BJ (cell line): Measurements from ENCODE around the gene TCERG1. TPM values are rescaled to one million over a fixed set of nuclear protein-coding genes. Genes with fewer than 3 reads are reported as not detected.

Experiments used
- CTCF ChIA-PET: fragments of 350-600 bp; formaldehyde crosslinking; extraction: SDS; loops from one replicate; lab custom pipeline; 2021; ENCODE audit warnings: antibody characterized with exemption, inconsistent platforms; lab: Yijun Ruan, JAX
- POLR2A ChIA-PET: fragments of 300-600 bp; sonication (Branson Sonifier 250); formaldehyde crosslinking; extraction: SDS; loops from one replicate; lab custom pipeline; 2021; ENCODE audit warnings: antibody characterized with exemption; lab: Charles Lee
- DNase-seq: peaks from one replicate; pipeline ENCODE4 v3.0.0-alpha.2; 2011; ENCODE audit warnings: low read depth
- H3K27me3 ChIP-seq: 2 replicates; pipeline ENCODE4 v1.6.0; 2011; ENCODE audit warnings: low read length; ENCODE audit not compliant: control insufficient read depth, insufficient read depth
- H3K36me3 ChIP-seq: 2 replicates; pipeline ENCODE4 v1.5.1; 2011; ENCODE audit warnings: low read length; ENCODE audit not compliant: control insufficient read depth, insufficient read depth
- H3K4me3 ChIP-seq: 2 replicates; pipeline ENCODE4 v1.5.1; 2011; ENCODE audit warnings: low read depth, mild to moderate bottlenecking, control low read depth, low read length
- CTCF ChIP-seq: IDR thresholded peaks from 2 replicates; pipeline ENCODE4 v1.5.1; 2011; ENCODE audit warnings: low read depth, mild to moderate bottlenecking, control low read depth, inconsistent platforms, low read length, moderate library complexity; ENCODE audit not compliant: insufficient read depth
- polyA plus RNA-seq: library from polyadenylated mRNA; depleted of rRNA; stranded (reverse); fragments of >200 nt; gene quantifications from 2 replicates; pipeline ENCODE4 v1.2.3, GENCODE V29; 2011

The TCERG1 gene
- polyA plus RNA-seq, 1 experiment = 35.9 TPM

- POLR2A ChIA-PET = no interaction called here
- TF ChIP-seq CTCF = no peak
- no peak for DNase-seq
- Histone ChIP-seq H3K27me3 (no peaks in the 10 kb centered on the region), H3K36me3 (no peaks in the 10 kb centered on the region), H3K4me3 (no peak overlapping the region)
- CTCF ChIA-PET = interaction anchor here (0.6 to 1.6 kb wide), 3 partner anchors 9 to 28 kb away, joined by 3 to 6 read pairs (median 3); no protein-coding TSS in a partner anchor
Observed at GRCh38 chr5:146515473-146516150, 68.5 kb downstream of the TCERG1 start.

GRCh38 chr5:146516151-146516475 is 69.0 kb downstream of the TCERG1 start, which contains the start of gene GPR151:
Gene GPR151 (minus strand): TSS chr5:146516190. CDS start chr5:146516113, 77 bp downstream.
- Histone ChIP-seq H3K27me3 (no peaks in the 10 kb centered on the region), H3K4me3 (no peak within 1 kb of the TSS), H3K36me3 (no peaks in the 10 kb centered on the region)
- TF ChIP-seq CTCF = no peak
- ChIA-PET POLR2A (no interaction called here), CTCF (interaction anchor here (0.6 to 1.6 kb wide), 3 partner anchors 9 to 28 kb away, joined by 3 to 6 read pairs (median 3); no protein-coding TSS in a partner anchor)
- no peak for DNase-seq

GRCh38 chr5:146519554-146519953 is 72.4 kb downstream of the TCERG1 start:
- ChIA-PET CTCF (interaction anchor here (1.2 kb wide), 1 partner anchor 14 kb away, joined by 3 read pairs; no protein-coding TSS in a partner anchor), POLR2A (no interaction called here)
- DNase-seq = no peak
- Histone ChIP-seq H3K4me3 (no peak overlapping the region), H3K27me3 (no peaks in the 10 kb centered on the region), H3K36me3 (no peaks in the 10 kb centered on the region)
- TF ChIP-seq CTCF = no peak

GRCh38 chr5:146520731-146521130 is 73.6 kb downstream of the TCERG1 start:
- CTCF ChIA-PET = interaction anchor here (1.2 to 2.4 kb wide), 4 partner anchors 10 to 445 kb away, joined by 3 to 10 read pairs (median 6); no protein-coding TSS in a partner anchor
- Histone ChIP-seq H3K4me3 (no peak overlapping the region), H3K27me3 (no peaks in the 10 kb centered on the region), H3K36me3 (no peaks in the 10 kb centered on the region)
- no peak for TF ChIP-seq CTCF
- POLR2A ChIA-PET = no interaction called here
- DNase-seq = no peak

GRCh38 chr5:146521403-146522106 is 74.4 kb downstream of the TCERG1 start:
- CTCF ChIA-PET = interaction anchor here (0.9 to 2.4 kb wide), 4 partner anchors 9 to 444 kb away, joined by 4 to 10 read pairs (median 6); no protein-coding TSS in a partner anchor
- no peak for DNase-seq
- Histone ChIP-seq H3K4me3 (no peak overlapping the region), H3K27me3 (no peaks in the 10 kb centered on the region), H3K36me3 (no peaks in the 10 kb centered on the region)
- POLR2A ChIA-PET = no interaction called here
- no peak for TF ChIP-seq CTCF
